GM12878 (cell line): ENCODE results near the gene RBMS3. TPM values are rescaled to one million over a fixed set of nuclear protein-coding genes. Genes with fewer than 3 reads are reported as not detected.

ENCODE experiments used
- CREM ChIP-seq: IDR thresholded peaks from 2 replicates; pipeline ENCODE4 v1.6.1; 2014; ENCODE audit warnings: antibody characterized with exemption, low read depth
- CTCF ChIP-seq, 3 experiments: IDR thresholded peaks in 2 of 3; conservative IDR thresholded peaks in 1 of 3; 2 replicates each; pipeline ENCODE4 v1.5.1; 2011; ENCODE audit warnings: low read depth in 3 of 3, low read length in 3 of 3, mild to moderate bottlenecking in 3 of 3, control low read depth in 2 of 3, moderate library complexity in 2 of 3, inconsistent platforms in 1 of 3, mixed read lengths in 1 of 3; ENCODE audit not compliant: control insufficient read depth in 2 of 3, insufficient read depth in 1 of 3; ENCODE audit errors: extremely low read depth in 1 of 3
- DPF2 ChIP-seq: fragments of 450-650 bp; IDR thresholded peaks from 2 replicates; pipeline ENCODE4 v1.6.1; 2017; ENCODE audit warnings: mild to moderate bottlenecking
- FOXK2 ChIP-seq: fragments of 450-650 bp; IDR thresholded peaks from 2 replicates; pipeline ENCODE4 v1.6.1; 2017; ENCODE audit warnings: mild to moderate bottlenecking, moderate library complexity
- HDAC6 ChIP-seq: fragments of 200-600 bp; sonication (generic); IDR thresholded peaks from one replicate; pipeline ENCODE4 v1.8.0; 2017; ENCODE audit warnings: antibody characterized with exemption; ENCODE audit not compliant: unreplicated experiment
- IKZF2 ChIP-seq, 2 experiments: fragments of 450-650 bp; IDR thresholded peaks; 2 replicates each; pipeline ENCODE4 v1.6.1; 2017; ENCODE audit warnings: mild to moderate bottlenecking in 2 of 2, moderate library complexity in 2 of 2
- IRF4 ChIP-seq: IDR thresholded peaks from 2 replicates; pipeline ENCODE4 v1.6.1; 2011; ENCODE audit warnings: low read depth, low read length
- MYB ChIP-seq: fragments of 150-350 bp; IDR thresholded peaks from 2 replicates; pipeline ENCODE4 v1.6.1; 2014; ENCODE audit warnings: mild to moderate bottlenecking, low read depth, low read length, borderline replicate concordance
- MYC ChIP-seq: IDR thresholded peaks from 2 replicates; pipeline ENCODE4 v1.6.1; 2011; ENCODE audit warnings: mild to moderate bottlenecking, low read length, moderate library complexity, inconsistent platforms; ENCODE audit not compliant: insufficient read depth, insufficient replicate concordance, insufficient read length, severe bottlenecking
- PBX3 ChIP-seq: IDR thresholded peaks from 2 replicates; pipeline ENCODE4 v1.6.1; 2011; ENCODE audit warnings: mild to moderate bottlenecking, low read depth, low read length, moderate library complexity; ENCODE audit not compliant: insufficient replicate concordance
- PML ChIP-seq: IDR thresholded peaks from 2 replicates; pipeline ENCODE4 v1.6.1; 2012; ENCODE audit warnings: low read length, inconsistent platforms
- RAD21 ChIP-seq: IDR thresholded peaks from 2 replicates; pipeline ENCODE4 v1.6.1; 2011; ENCODE audit warnings: mild to moderate bottlenecking, low read depth, low read length, moderate library complexity; ENCODE audit not compliant: insufficient read depth
- RELB ChIP-seq: fragments of 450-650 bp; IDR thresholded peaks from 2 replicates; pipeline ENCODE4 v1.6.1; 2017; ENCODE audit warnings: low read depth, mild to moderate bottlenecking, moderate library complexity
- RFX5 ChIP-seq: IDR thresholded peaks from 2 replicates; pipeline ENCODE4 v1.6.1; 2011; ENCODE audit warnings: low read depth, low read length, improper control_type of control experiment
- SMAD1 ChIP-seq: fragments of 450-650 bp; IDR thresholded peaks from 2 replicates; pipeline ENCODE4 v1.6.1; 2018; ENCODE audit warnings: mild to moderate bottlenecking, low read depth; ENCODE audit not compliant: partially characterized antibody
- TCF7 ChIP-seq: IDR thresholded peaks from 2 replicates; pipeline ENCODE4 v1.6.1; 2014; ENCODE audit warnings: antibody characterized with exemption, borderline replicate concordance
- ZBED1 ChIP-seq: IDR thresholded peaks from 2 replicates; pipeline ENCODE4 v1.6.1; 2016; ENCODE audit warnings: borderline replicate concordance
- ZNF217 ChIP-seq: fragments of 450-650 bp; IDR thresholded peaks from 2 replicates; pipeline ENCODE4 v1.6.1; 2017; ENCODE audit warnings: antibody characterized with exemption, mild to moderate bottlenecking
- polyA plus RNA-seq, 11 experiments: library from polyadenylated mRNA; depleted of rRNA in 4 of 11; unstranded in 6 of 11; stranded (reverse) in 5 of 11; fragments of >200 nt; fragmentation: Nextera tagmentation in 4 of 11; fragmentation: Illumina TruSeq in 1 of 11; extraction: Ambion mirVana in 4 of 11; extraction: Trizol in 1 of 11; gene quantifications; 1 replicate in 1 of 11; 2 replicates in 10 of 11; pipeline versions ENCODE4 v1.2.1 to v1.2.3, GENCODE V29; 2011 to 2016; ENCODE audit warnings: inconsistent platforms in 2 of 11, missing spikeins in 2 of 11, low read depth in 1 of 11
- total RNA-seq, 4 experiments: library from RNA; depleted of rRNA in 3 of 4; stranded (reverse); fragments of >200 nt in 3 of 4; fragmentation: Illumina TruSeq in 1 of 4; extraction: Trizol in 1 of 4; gene quantifications; 2 replicates each; pipeline versions ENCODE4 v1.2.1 to v1.2.3, GENCODE V29; 2013 to 2021

RBMS3 gene
- total and polyA plus RNA-seq, 10 of the 15 experiments (the other 5 are each of a cell fraction or from before 2014, with no cell fraction given), result 0.79 to 4.7 (median 3.1) TPM

GRCh38 chr3:29683018-29683993 lies 402.4 kb downstream of the RBMS3 start (continued):
- TF ChIP-seq TCF7, result 0 out of 2 replicates have a peak, but pooled peaks have one; percentile 22
- no peak for TF ChIP-seq RAD21
- TF ChIP-seq ZNF217, result no peak
- no peak for TF ChIP-seq RFX5
- TF ChIP-seq CTCF (IDR thresholded peaks at IDR 0.05 in 2 of 3, conservative IDR thresholded peaks at IDR 0.05 in 1 of 3; ENCODE audit: control insufficient read depth in 2 of 3, extremely low read depth in 1 of 3, insufficient read depth in 1 of 3, low read depth in 3 of 3, low read length in 3 of 3), result no peak
- peak; percentile 74 for TF ChIP-seq IKZF2 (IDR thresholded peaks at IDR 0.05)
- TF ChIP-seq MYC, result no peak
- TF ChIP-seq RELB, result peak; percentile 30; the same call in 1 of the 2 replicates
- peak; percentile 83 for TF ChIP-seq PBX3
- TF ChIP-seq FOXK2, result no peak
- peak; percentile 84 for TF ChIP-seq DPF2
- no peak for TF ChIP-seq HDAC6
- TF ChIP-seq MYB, result no peak
- no peak for TF ChIP-seq SMAD1
- TF ChIP-seq PML, result no peak
- peak; percentile 95 for TF ChIP-seq IRF4
- no peak; the same call in 1 of the 2 replicates for TF ChIP-seq ZBED1
- TF ChIP-seq CREM, result peak; percentile 60
